Heart left ventricle (tissue), 13 donors: Measurements from ENCODE around the gene AFAP1.

Experiments
- CTCF ChIP-seq, 12 donors: fragments of 200-600 bp; sonication (generic) in 4 of 12; IDR thresholded peaks; one replicate each; pipeline versions ENCODE4 v1.5.0 to v1.8.0; 2018 to 2022; ENCODE audit warnings: antibody characterized with exemption in 12 of 12, mild to moderate bottlenecking in 5 of 12
- POLR2A ChIP-seq, 2 donors: fragments of 450-650 bp; IDR thresholded peaks; one replicate each; pipeline ENCODE4 v1.6.1; 2017; ENCODE audit warnings: antibody characterized with exemption in 2 of 2, mild to moderate bottlenecking in 2 of 2, moderate library complexity in 2 of 2
- donor health status: ischemic (EF 13 %, LVEDD 7.1; RV severe dilation, severe dysfunction).
- donor health status: DM: no; HTN: yes; CAD: no.
- donor health status: DM: no; HTN: no; CAD: no.
- donor health status: ischemic (EF 25% LVEDD 6.9; RV normal size, moderate dysfunction).
- donor health status: ischemic (EF 25% LVEDD 5.7; RV mildly dilated, moderate dysfunction).
- donor health status: ischemic (EF 35%, LVEDD 5.7; RV mildly dilated, moderate dysfunction).
- donor health status: nonischemic (EF 11% LVEDD 7.7; RV severe dilation, severe dysfunction).
- donor health status: DM: yes; HTN: yes; CAD: no.
- donor health status: PGD.
- donor health status: ischemic (EF 29% LVEDD 5.4; RV normal size, mild dysfunction).
- donor health status: nonischemic (EF 23%, LVEDD 6.1; RV moderate dilation, normal function).

- TF ChIP-seq CTCF (IDR thresholded peaks at IDR 0.05) (no peak), POLR2A (IDR thresholded peaks at IDR 0.05) (no peak)
Observed at GRCh38 chr4:7737752-7738457, 201.8 kb downstream of the AFAP1 start.
